HG03378 (cell line): ENCODE results near the gene C15orf61.

Source experiments
- ATAC-seq: cut with Tn5 transposase; IDR thresholded peaks from one replicate; pipeline ENCODE4 v1.9.1; 2021; ENCODE audit warnings: mild to moderate bottlenecking, moderate library complexity; ENCODE audit not compliant: unreplicated experiment

C15orf61 gene

GRCh38 chr15:67521029-67521782, at the start of gene C15orf61:
TSS of gene C15orf61 (plus strand) at chr15:67521131. CDS start at chr15:67521249, 118 bp downstream.
- ATAC-seq, result peak; percentile 48

GRCh38 chr15:67472957-67473356, 48.0 kb upstream of the C15orf61 start:
- ATAC-seq, result no peak

GRCh38 chr15:67474405-67475110, 46.4 kb upstream of the C15orf61 start:
- no peak for ATAC-seq

- no peak for ATAC-seq
Observed at GRCh38 chr15:67479781-67480505, 41.0 kb upstream of the C15orf61 start.

- no peak for ATAC-seq
Observed at GRCh38 chr15:67480741-67481140, 40.2 kb upstream of the C15orf61 start.

GRCh38 chr15:67481680-67482079, 39.3 kb upstream of the C15orf61 start:
- no peak for ATAC-seq

GRCh38 chr15:67495585-67495984, 25.3 kb upstream of the C15orf61 start:
- no peak for ATAC-seq

- ATAC-seq, result no peak
Observed at GRCh38 chr15:67501177-67501835, 19.6 kb upstream of the C15orf61 start.

- ATAC-seq, result no peak
Observed at GRCh38 chr15:67501836-67502461, 19.0 kb upstream of the C15orf61 start.

- no peak for ATAC-seq
Observed at GRCh38 chr15:67504056-67504455, 16.9 kb upstream of the C15orf61 start.

GRCh38 chr15:67504796-67505195, 16.1 kb upstream of the C15orf61 start:
- ATAC-seq, result no peak

- no peak for ATAC-seq
Observed at GRCh38 chr15:67505675-67506572, 15.0 kb upstream of the C15orf61 start.

GRCh38 chr15:67506775-67507747, 13.9 kb upstream of the C15orf61 start:
- ATAC-seq, result no peak

- no peak for ATAC-seq
Observed at GRCh38 chr15:67508407-67508806, 12.5 kb upstream of the C15orf61 start.

GRCh38 chr15:67509918-67510317, 11.0 kb upstream of the C15orf61 start:
- ATAC-seq, result no peak

GRCh38 chr15:67510597-67511190, 10.2 kb upstream of the C15orf61 start:
- no peak for ATAC-seq

- ATAC-seq, result no peak
Observed at GRCh38 chr15:67511606-67512005, 9.3 kb upstream of the C15orf61 start.

- ATAC-seq, result no peak
Observed at GRCh38 chr15:67512140-67512539, 8.8 kb upstream of the C15orf61 start.
